SKM-1 treated with dmso at 0.1 percent for 144 hours (cell line): ENCODE data around the gene TBC1D17.

ENCODE experiments used
- DNase-seq: peaks from one replicate; lab custom pipeline; 2025; ENCODE audit not compliant: unreplicated experiment; lab: John Stamatoyannopoulos, UW

The TBC1D17 gene

DNA sequence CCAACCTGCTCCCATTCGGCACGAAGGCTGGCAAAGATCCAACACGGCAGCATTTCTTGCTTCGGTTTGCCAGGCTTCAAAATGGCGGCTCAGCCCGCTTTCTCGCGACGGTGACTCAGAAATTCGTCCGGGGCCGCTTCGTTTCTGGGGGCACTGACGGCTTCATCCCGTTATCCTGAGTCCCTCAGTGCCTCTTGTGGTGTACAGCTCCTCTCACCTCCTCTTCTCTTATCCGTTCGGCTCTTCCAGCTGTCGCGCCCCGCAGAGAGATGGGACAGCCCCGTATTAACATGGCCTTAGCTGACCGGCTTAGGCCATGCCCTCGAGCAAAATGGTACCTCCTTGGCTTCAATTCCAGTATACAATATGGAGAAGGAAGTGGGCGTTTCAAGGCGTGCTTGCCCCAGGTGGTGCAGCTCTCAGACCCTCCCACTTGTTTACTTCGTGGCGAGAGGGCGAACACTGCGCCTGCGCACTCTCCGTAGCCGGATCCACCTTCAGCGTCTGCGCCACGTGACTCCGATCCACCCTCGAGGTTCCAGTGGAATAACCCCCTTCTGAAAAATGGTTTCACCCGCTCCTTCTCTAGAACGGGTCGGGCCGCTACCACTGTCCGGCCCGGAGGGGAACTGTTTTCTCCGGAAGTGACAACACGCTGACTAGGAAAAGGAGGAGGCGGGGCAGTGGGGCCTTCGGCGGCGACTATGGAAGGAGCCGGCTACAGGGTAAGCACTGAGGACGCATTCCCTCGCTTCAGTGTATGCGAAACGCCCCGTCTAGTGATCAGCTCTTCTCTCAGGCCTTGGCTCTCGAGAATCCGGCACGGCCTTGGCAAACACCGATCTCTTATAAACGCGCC lies at the start of gene TBC1D17, which contains the start of gene AKT1S1:
TBC1D17 (plus strand) TSS at position 683 of the 859 bp plus-strand sequence; CDS start at position 705, 22 bp downstream.
AKT1S1 (minus strand) TSS at position 336 of the 859 bp plus-strand sequence. CDS start 4,060 bp downstream, outside the sequence.
- peak; percentile 92 for DNase-seq

DNA sequence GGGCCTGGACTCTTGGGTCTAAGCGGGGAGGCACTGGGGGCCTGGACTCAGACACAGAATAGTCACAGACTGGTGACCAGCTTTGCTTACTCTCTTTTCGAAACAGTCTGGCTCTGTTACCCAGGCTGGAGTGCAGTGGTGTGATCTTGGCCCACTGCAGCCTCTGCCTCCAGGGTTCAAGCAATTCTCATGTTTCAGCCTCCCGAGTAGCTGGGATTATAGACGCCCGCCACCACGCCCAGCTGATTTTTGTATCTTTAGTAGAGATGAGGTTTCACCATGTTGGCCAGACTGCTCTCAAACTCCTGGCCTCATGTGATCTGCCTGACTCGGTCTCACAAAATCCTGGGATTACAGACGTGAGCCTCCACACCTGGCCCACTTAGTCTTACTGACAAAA lies 48.3 kb upstream of the TBC1D17 start:
- DNase-seq = no peak

GRCh38 chr19:49829721-49830120 lies 47.8 kb upstream of the TBC1D17 start:
- DNase-seq = no peak

- DNase-seq = no peak
These were observed 46.7 kb upstream of the TBC1D17 start for GRCh38 chr19:49830766-49831165.

GRCh38 chr19:49831592-49831991 lies 45.9 kb upstream of the TBC1D17 start:
- no peak for DNase-seq

DNA sequence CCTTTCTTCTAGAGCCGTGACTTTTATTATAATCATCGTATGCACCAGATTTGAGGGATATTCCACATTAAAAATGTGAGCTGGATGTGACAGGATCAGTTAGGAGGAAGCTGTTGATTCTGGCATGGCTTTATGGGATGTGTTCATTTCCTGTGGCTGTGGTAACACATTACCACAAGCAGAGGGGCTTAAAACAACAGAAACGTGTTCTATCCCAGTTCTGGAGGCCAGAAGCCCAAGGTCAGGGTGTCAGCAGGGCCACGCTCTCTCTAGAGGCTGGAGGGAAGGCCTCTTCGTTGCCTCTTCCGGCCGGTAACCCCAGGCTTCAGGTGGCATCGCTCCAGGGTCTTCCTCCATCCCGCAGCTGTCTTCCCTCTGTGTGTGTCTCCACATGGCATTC lies 44.9 kb upstream of the TBC1D17 start:
- DNase-seq = no peak

- no peak for DNase-seq
These were observed 43.9 kb upstream of the TBC1D17 start for GRCh38 chr19:49833599-49833998.

DNA sequence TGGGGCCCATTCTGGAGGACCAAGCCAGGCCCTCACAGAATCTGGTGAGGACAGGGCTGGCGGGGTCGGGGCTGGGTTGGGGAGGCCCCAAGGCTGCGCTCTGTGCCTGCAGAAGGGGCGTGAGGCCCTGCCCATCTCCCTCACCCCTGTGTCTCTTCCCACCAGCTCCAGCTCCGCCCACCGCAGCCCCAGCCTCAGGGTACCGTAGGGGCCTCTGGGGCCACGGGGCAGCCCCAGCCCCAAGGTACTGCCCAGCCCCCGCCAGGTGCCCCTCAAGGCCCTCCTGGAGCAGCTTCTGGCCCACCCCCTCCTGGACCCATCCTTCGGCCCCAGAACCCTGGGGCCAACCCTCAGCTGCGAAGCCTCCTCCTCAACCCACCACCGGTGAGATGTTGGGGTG lies 41.9 kb upstream of the TBC1D17 start:
- no peak for DNase-seq

GRCh38 chr19:49836176-49837008 lies 41.1 kb upstream of the TBC1D17 start:
- no peak for DNase-seq

GRCh38 chr19:49837009-49837310 lies 40.5 kb upstream of the TBC1D17 start:
- DNase-seq = no peak

DNA sequence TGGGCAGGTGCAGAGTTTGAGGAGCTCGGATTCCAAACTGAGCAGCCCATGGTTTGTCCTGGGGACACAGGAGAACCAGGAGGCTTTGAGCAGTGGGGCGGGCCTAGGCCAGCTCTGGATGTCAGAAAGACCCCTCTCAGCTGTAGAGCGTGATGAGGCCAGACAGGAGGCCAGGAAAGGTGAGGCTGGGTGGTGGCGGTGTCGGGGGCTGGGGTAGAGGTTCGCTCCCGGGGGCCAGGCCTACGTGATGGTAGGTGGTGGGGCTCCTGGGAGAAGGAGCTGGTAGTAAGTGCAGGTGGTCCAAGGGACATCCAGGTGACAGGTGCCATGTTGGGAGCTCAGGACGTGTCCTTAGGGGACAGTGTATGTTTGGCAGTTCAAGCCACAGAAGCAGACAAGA lies 40.1 kb upstream of the TBC1D17 start:
- DNase-seq = no peak

DNA sequence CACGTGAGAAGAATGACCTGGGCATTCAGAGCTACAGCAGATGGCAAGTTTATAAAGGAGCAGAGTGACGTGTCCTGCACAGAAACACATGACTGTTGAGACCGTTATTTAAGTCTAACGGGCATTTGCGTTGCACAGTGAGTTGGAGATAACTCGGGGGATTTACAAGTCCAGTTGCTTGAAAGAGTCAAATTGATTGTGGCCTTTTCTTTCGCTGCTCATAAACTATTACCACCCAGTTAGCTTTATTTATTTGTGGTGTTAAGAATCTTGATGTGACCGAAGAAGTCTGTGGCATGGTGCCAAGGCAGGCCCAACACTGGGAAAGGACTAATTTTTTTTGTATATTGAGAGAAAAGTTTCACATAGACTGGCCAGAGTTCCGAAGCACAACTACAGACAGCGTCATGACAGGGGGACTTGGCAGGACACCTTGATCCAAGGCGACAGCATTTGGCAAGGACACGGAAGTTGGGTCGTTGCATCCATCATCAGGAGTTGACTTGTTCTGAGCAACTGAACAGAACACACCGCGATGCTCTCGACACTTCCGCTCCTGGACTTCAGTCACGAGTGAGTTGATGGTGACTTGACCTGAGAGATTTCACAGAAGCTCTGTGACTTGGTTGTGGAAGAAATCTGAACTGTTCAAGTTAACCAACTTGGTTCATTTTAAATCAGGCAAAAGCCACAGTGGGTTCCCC lies 38.5 kb upstream of the TBC1D17 start:
- DNase-seq = no peak

DNA sequence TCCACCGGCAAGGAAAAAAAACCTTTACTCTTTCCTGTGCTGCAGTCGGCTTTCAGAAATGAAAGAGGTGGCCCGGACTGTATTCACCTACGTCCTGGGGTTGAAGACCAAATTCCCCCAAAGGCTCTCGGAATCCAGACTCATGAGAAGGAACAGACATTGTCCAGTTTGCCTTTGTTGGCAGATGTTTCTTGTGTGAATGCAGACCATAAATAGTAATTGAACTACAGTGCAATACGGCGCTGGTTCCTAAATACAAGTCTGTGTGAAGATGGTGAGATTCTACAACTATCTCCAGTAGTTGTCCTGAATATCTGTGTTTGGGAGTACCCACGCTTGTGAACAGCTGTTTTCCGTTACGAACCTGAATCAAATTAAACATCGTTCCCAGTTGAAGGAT lies 37.8 kb upstream of the TBC1D17 start:
- DNase-seq = no peak

- no peak for DNase-seq
These were observed 37.2 kb upstream of the TBC1D17 start for GRCh38 chr19:49840321-49840720.

DNA sequence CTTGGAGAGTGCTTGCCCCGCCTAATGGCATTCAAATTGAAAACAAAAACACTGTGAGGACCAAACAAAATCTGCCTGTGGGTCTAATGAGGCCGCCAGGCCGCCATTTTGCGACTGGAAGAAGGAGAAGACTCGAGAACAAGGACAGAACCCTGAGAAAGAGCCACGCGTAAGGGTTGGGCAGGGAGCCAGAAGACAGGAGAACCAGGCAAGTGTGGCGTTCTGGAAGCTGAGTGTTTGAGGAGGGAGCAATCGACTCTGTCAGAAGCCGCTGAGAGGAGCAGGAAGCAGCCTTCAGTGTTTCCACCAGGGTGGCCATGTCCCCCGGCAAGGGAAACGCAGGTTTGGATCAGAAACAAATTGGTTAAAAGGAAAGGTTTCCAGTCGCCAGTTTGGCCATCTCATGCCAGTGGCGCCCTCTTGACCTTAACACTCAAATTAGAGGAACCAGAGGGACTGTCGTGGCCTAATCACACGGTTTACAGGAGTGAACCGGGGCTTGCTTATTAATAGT lies 36.7 kb upstream of the TBC1D17 start:
- DNase-seq = no peak

DNA sequence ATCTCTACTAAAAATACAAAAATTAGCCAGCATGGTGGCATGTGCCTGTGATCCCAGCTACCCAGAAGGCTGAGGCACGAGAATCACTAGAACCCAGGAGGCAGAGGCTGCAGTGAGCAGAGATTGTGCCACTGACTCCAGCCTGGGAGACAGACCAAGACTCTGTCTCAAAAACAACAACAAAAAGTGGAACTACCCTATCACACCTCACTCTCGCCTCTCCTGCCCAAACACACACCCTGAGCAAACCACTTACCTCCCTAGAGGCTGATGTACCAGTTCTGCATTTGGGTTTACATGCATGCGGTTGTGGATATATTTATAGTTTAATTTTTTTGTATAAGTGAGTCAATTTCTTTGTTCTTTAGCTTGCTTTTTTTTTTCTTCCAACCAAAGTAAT lies 34.2 kb upstream of the TBC1D17 start:
- DNase-seq = no peak

DNA sequence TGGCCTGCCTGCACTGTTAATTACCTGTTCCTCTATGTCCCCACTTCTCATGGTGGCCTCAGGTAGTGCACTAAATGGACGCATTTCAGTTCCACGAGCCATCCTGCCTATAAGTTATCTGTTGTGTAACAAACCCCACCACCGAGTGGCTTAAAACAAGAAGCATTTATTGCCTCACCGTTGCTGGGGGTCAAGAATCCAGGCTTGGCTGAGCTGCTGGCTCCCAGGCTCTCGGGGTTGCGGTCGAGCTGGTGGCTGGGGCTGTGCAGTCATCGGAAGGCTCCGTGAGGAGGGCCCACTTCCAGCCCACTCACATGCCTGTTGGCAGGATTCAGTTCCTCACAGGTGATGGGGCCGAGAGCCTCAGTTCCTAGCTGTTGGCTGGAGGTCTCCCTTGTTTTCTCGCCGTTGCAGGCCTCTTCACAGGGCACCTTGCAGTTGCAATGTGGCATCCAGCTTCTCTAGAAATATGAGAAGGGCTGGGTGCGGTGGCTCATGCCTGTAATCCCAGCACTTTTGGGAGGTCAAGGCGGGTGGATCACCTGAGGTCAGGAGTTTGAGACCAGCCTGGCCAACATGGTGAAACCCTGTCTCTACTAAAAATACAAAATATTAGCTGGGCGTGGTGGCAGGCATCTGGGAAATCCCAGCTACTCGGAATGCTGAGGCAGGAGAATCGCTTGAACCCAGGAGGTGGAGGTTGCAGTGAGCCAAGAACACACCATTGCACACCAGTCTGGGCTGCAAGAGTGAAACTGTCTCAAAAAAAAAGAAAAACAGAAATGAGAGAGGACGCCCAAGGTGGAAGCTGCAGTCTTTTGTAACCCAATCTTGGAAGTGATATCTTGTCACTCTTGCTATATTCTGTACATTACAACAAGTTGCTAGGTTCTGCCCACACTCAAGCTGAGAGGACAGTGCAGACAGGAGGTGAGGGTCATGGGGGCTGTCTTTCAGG lies 33.1 kb upstream of the TBC1D17 start:
- DNase-seq = peak; percentile 27

DNA sequence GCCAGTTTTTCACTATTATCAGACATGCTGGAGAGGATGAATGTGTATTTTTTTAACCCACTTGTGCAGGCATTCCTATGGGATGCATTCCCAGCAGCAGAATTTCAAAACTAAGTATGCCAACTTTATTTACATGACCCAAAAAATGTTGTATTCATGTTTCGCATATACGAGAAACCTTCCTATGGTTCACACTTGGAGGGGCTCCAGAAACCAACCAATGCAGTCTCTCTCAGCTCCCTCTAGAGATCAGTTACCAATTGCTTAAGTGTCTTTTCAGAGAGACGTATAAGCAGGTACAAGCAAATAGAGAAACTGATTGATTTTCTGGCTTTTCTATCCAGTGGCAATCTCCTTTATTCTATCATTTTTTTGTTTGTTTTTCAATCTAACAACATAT lies 32.1 kb upstream of the TBC1D17 start:
- no peak for DNase-seq

- DNase-seq = no peak
These were observed 31.1 kb upstream of the TBC1D17 start for GRCh38 chr19:49846408-49846807.
